HCT116 (cell line): ENCODE measurements around the gene PPP1CB. TPM values are rescaled to one million over a fixed set of nuclear protein-coding genes. Genes with fewer than 3 reads are reported as not detected.

ENCODE experiments used
- ATAC-seq: fragments of 200-7000 bp; cut with Tn5 transposase; 2 replicates; pipeline ENCODE4 v1.9.1; 2020; ENCODE audit warnings: mild to moderate bottlenecking, moderate library complexity
- BruUV-seq: library from RNA; stranded (reverse); fragments of 400-500 nt; replicated peaks from 2 replicates; lab custom pipeline; 2021; lab: Mats Ljungman, UMichigan
- CTCF ChIA-PET: fragments of 300-600 bp; sonication (Branson Sonifier 250); formaldehyde crosslinking; loops from one replicate; lab custom pipeline; 2021; ENCODE audit warnings: antibody characterized with exemption; lab: Charles Lee
- POLR2A ChIA-PET: fragments of 300-600, 350-600 bp; sonication (Branson Sonifier 250); formaldehyde crosslinking; loops from one replicate; lab custom pipeline; 2021; ENCODE audit warnings: antibody characterized with exemption; lab: Charles Lee
- RAD21 ChIA-PET, 2 experiments: fragments of 300-600 bp; sonication (Branson Sonifier 250); formaldehyde crosslinking; loops; one replicate each; lab custom pipeline; 2023; ENCODE audit warnings: low total read pairs in 2 of 2; ENCODE audit not compliant: uncharacterized antibody in 2 of 2, unreplicated experiment in 2 of 2, low non-redundant PET in 1 of 2; lab: Charles Lee
- DNase-seq: peaks from one replicate; pipeline ENCODE4 v3.0.0-alpha.2; 2010; ENCODE audit warnings: low read depth, low spot score
- H2AFZ ChIP-seq: fragments of 200-600 bp; shearing (Covaris generic), sonication (generic); 2 replicates; pipeline ENCODE4 v1.6.1; 2017; ENCODE audit warnings: low read depth, mixed run types, mixed read lengths, antibody characterized with exemption, low read length; ENCODE audit not compliant: poor library complexity, severe bottlenecking
- H3K27ac ChIP-seq: 2 replicates; pipeline ENCODE4 v1.5.1; 2012; ENCODE audit warnings: low read depth, low read length
- H3K27me3 ChIP-seq: fragments of 200-600 bp; sonication (generic); 2 replicates; pipeline ENCODE4 v1.6.1; 2016; ENCODE audit warnings: mixed run types, low read length, mixed read lengths; ENCODE audit not compliant: insufficient read depth
- H3K36me3 ChIP-seq, 2 experiments: fragments of 200-500 bp in 1 of 2; fragments of 200-600 bp in 1 of 2; sonication (Bioruptor generic) in 1 of 2; sonication (generic) in 1 of 2; 2 replicates each; pipeline versions ENCODE4 v1.5.1 to v1.6.1; 2014 to 2016; ENCODE audit warnings: low read length in 2 of 2, inconsistent platforms in 1 of 2, mixed read lengths in 1 of 2, mixed run types in 1 of 2; ENCODE audit not compliant: insufficient read depth in 2 of 2, control insufficient read depth in 1 of 2
- H3K4me1 ChIP-seq, 2 experiments: fragments of 200-600 bp in 1 of 2; sonication (generic) in 1 of 2; 2 replicates each; pipeline versions ENCODE4 v1.5.1 to v1.6.1; 2012 to 2017; ENCODE audit warnings: low read length in 2 of 2, inconsistent platforms in 1 of 2, mild to moderate bottlenecking in 1 of 2, mixed read lengths in 1 of 2, mixed run types in 1 of 2, moderate library complexity in 1 of 2; ENCODE audit not compliant: insufficient read depth in 2 of 2, control insufficient read depth in 1 of 2
- H3K4me2 ChIP-seq: fragments of 200-600 bp; sonication (generic); 2 replicates; pipeline ENCODE4 v1.6.1; 2017; ENCODE audit warnings: mixed run types, low read length, mixed read lengths
- H3K4me3 ChIP-seq, 2 experiments: fragments of 200-600 bp in 1 of 2; sonication (generic) in 1 of 2; replicated peaks in 1 of 2; 2 replicates each; pipeline ENCODE4 v1.5.1; 2011 to 2016; ENCODE audit warnings: low read length in 2 of 2, control low read depth in 1 of 2, low read depth in 1 of 2, mild to moderate bottlenecking in 1 of 2, mixed read lengths in 1 of 2, mixed run types in 1 of 2
- H3K79me2 ChIP-seq: fragments of 200-600 bp; sonication (generic); 2 replicates; pipeline ENCODE4 v1.6.1; 2017; ENCODE audit warnings: mild to moderate bottlenecking, mixed run types, low read length, moderate library complexity, mixed read lengths; ENCODE audit not compliant: insufficient read depth
- H3K9ac ChIP-seq: fragments of 200-600 bp; sonication (generic); 2 replicates; pipeline ENCODE4 v1.6.1; 2016; ENCODE audit warnings: low read length, mixed read lengths
- H3K9me2 ChIP-seq: fragments of 200-600 bp; sonication (generic), shearing (Covaris generic); 2 replicates; pipeline ENCODE4 v1.6.1; 2017; ENCODE audit warnings: mixed run types, mild to moderate bottlenecking, moderate library complexity; ENCODE audit not compliant: insufficient read depth
- H3K9me3 ChIP-seq, 2 experiments: fragments of 200-500 bp in 1 of 2; fragments of 200-600 bp in 1 of 2; sonication (Bioruptor generic) in 1 of 2; sonication (generic) in 1 of 2; 2 replicates each; pipeline ENCODE4 v1.6.1; 2014 to 2017; ENCODE audit warnings: low read length in 2 of 2, mixed read lengths in 2 of 2, inconsistent platforms in 1 of 2, low read depth in 1 of 2, mild to moderate bottlenecking in 1 of 2, mixed run types in 1 of 2, moderate library complexity in 1 of 2; ENCODE audit not compliant: control insufficient read depth in 1 of 2, insufficient read depth in 1 of 2
- H4K20me1 ChIP-seq: fragments of 200-600 bp; sonication (generic), shearing (Covaris generic); 2 replicates; pipeline ENCODE4 v1.6.1; 2017; ENCODE audit warnings: mixed run types, mild to moderate bottlenecking, moderate library complexity; ENCODE audit not compliant: insufficient read depth
- CBX3 ChIP-seq: IDR thresholded peaks from 2 replicates; pipeline ENCODE4 v1.6.1; 2012; ENCODE audit warnings: low read depth
- EGR1 ChIP-seq: IDR thresholded peaks from 2 replicates; pipeline ENCODE4 v1.6.1; 2012; ENCODE audit warnings: low read depth
- FOSL1 ChIP-seq: IDR thresholded peaks from 2 replicates; pipeline ENCODE4 v1.6.1; 2012; ENCODE audit warnings: low read depth
- JUND ChIP-seq: IDR thresholded peaks from 2 replicates; pipeline ENCODE4 v1.6.1; 2012
- RAD21 ChIP-seq: IDR thresholded peaks from 2 replicates; pipeline ENCODE4 v1.6.1; 2012; ENCODE audit warnings: low read depth, mild to moderate bottlenecking
- SIN3A ChIP-seq: IDR thresholded peaks from 2 replicates; pipeline ENCODE4 v1.6.1; 2012; ENCODE audit warnings: low read depth
- YY1 ChIP-seq: IDR thresholded peaks from 2 replicates; pipeline ENCODE4 v1.6.1; 2011; ENCODE audit warnings: low read length, low read depth, moderate library complexity, mild to moderate bottlenecking; ENCODE audit not compliant: insufficient replicate concordance; ENCODE audit errors: extremely low read depth
- ZFX ChIP-seq: fragments of 450-650 bp; IDR thresholded peaks from 2 replicates; pipeline ENCODE4 v1.6.1; 2017
- intact Hi-C: fragments of 100-400 bp; cut with micrococcal nuclease; formaldehyde crosslinking; loops from 2 replicates; pipeline ENCODE4 v1.10.0; 2022
- total RNA-seq: library from RNA; stranded (reverse); gene quantifications from one replicate; pipeline ENCODE4 v1.2.1, GENCODE V29; 2021; ENCODE audit not compliant: unreplicated experiment
- TF ChIP-seq, protein P1 (sequence below), 3 experiments: fragments of 200-600 bp in 1 of 3; sonication (generic) in 1 of 3; IDR thresholded peaks in 2 of 3; conservative IDR thresholded peaks in 1 of 3; 2 replicates each; pipeline ENCODE4 v1.5.1; 2012 to 2017; ENCODE audit warnings: low read depth in 2 of 3, low read length in 2 of 3, antibody characterized with exemption in 1 of 3, borderline replicate concordance in 1 of 3, control low read depth in 1 of 3, mild to moderate bottlenecking in 1 of 3, mixed read lengths in 1 of 3, mixed run types in 1 of 3, moderate library complexity in 1 of 3; ENCODE audit not compliant: insufficient read depth in 1 of 3
- TF ChIP-seq, protein P2 (sequence below): IDR thresholded peaks from 2 replicates; pipeline ENCODE4 v1.6.1; 2012

The PPP1CB gene
- total RNA-seq, 1 experiment from 2014 or later: 174 TPM

DNA sequence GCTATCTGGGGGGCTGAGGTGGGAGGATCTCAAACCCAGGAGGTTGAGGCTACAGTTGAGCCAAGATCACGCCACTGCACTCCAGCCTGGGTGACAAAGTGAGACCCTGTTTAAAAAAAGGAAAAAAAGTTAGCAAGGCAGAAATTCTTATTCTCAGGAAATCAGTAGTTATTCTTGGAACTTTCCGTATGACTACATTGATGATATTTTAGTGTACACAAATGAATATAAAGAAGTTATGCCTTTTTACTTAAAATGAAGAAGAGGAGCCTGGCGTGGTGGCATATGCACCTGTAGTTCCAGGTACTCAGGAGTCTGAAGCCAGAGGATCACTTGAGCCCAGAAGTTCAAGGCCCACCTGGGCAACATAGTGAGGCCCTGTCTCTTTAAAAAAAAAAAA is 66.4 kb downstream of the PPP1CB start (continued):
- TF ChIP-seq, protein P1, sequence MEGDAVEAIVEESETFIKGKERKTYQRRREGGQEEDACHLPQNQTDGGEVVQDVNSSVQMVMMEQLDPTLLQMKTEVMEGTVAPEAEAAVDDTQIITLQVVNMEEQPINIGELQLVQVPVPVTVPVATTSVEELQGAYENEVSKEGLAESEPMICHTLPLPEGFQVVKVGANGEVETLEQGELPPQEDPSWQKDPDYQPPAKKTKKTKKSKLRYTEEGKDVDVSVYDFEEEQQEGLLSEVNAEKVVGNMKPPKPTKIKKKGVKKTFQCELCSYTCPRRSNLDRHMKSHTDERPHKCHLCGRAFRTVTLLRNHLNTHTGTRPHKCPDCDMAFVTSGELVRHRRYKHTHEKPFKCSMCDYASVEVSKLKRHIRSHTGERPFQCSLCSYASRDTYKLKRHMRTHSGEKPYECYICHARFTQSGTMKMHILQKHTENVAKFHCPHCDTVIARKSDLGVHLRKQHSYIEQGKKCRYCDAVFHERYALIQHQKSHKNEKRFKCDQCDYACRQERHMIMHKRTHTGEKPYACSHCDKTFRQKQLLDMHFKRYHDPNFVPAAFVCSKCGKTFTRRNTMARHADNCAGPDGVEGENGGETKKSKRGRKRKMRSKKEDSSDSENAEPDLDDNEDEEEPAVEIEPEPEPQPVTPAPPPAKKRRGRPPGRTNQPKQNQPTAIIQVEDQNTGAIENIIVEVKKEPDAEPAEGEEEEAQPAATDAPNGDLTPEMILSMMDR (IDR thresholded peaks at IDR 0.05 in 2 of 3, conservative IDR thresholded peaks at IDR 0.05 in 1 of 3; ENCODE audit: borderline replicate concordance in 1 of 3, insufficient read depth in 1 of 3, low read depth in 2 of 3, low read length in 2 of 3): no peak
- TF ChIP-seq SIN3A (no peak), YY1 (no peak), FOSL1 (no peak), CBX3 (no peak), ZFX (no peak), RAD21 (no peak), EGR1 (no peak)
- TF ChIP-seq, protein P2, sequence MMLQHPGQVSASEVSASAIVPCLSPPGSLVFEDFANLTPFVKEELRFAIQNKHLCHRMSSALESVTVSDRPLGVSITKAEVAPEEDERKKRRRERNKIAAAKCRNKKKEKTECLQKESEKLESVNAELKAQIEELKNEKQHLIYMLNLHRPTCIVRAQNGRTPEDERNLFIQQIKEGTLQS: no peak

DNA sequence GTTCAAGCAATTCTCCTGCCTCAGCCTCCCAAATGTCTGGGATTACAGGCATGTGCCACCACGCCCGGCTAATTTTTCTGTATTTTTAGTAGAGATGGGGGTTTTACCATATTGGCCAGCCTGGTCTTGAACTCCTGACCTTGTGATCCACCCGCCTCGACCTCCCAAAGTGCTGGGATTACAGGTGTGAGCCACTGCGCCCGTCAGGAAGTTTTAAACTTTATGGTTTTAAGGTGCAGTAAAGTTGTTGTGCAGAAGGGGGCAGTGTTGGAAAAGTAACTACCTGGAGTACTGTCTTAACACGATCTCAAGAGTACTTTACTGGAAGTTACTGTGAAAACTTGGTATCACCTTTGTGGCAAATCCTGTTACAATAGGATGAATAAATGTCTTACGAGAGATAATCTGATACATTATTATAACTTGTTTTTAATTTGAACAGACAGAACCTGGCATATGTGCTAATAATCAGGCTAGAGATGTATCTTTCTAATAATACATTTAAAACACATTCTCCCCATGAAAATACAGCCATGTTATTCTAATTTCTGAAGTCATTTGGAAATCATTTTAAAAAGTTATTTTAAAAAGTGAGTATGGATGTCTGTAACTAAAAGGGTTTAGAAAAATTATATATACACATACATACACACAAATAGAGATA is 69.8 kb downstream of the PPP1CB start:
- ATAC-seq (peak; percentile 95), DNase-seq (peak; percentile 72)
- Histone ChIP-seq H4K20me1 (no peaks in the 10 kb centered on the region), H3K4me3 (no peak overlapping the region), H3K9ac (no peak overlapping the region), H3K9me3 (no peaks in the 10 kb centered on the region), H3K27me3 (no peaks in the 10 kb centered on the region), H2AFZ (peak overlapping the region; percentile 87), H3K9me2 (no peaks in the 10 kb centered on the region), H3K27ac (no peak overlapping the region), H3K4me1 (no peaks in the 10 kb centered on the region), H3K4me2 (no peak overlapping the region), H3K36me3 (no peaks in the 10 kb centered on the region)
- intact Hi-C loops: loop anchor here (2.0 kb wide), 1 partner anchor 131 kb away; no protein-coding TSS in a partner anchor
- RAD21 ChIA-PET: interaction anchor here in 1 of 2 experiments (0.5 to 0.7 kb wide), 2 partner anchors 12 to 254 kb away, joined by 3 read pairs; no protein-coding TSS in a partner anchor
- no TSS peak for BruUV-seq
- CTCF ChIA-PET: interaction anchor here (0.8 to 1.3 kb wide), 2 partner anchors 227 to 255 kb away, joined by 3 to 5 read pairs; no protein-coding TSS in a partner anchor
- TF ChIP-seq, protein P1 (IDR thresholded peaks at IDR 0.05 in 2 of 3, conservative IDR thresholded peaks at IDR 0.05 in 1 of 3; ENCODE audit: borderline replicate concordance in 1 of 3, insufficient read depth in 1 of 3, low read depth in 2 of 3, low read length in 2 of 3): peak; percentile 45 to 68 (median 62); a peak in 4 of 6 replicates
- TF ChIP-seq JUND (no peak), RAD21 (peak; percentile 85)
- TF ChIP-seq, all 23 proteins: peak for 2
- H3K79me2 ChIP-seq: no peaks in the 10 kb centered on the region
- POLR2A ChIA-PET: no interaction called here
